HEK293 (cell line): ENCODE measurements around the gene ANKRD23.

Source experiments
- CTCF ChIA-PET: fragments of 350-600 bp; formaldehyde crosslinking; extraction: SDS; loops from one replicate; lab custom pipeline; 2021; ENCODE audit warnings: antibody characterized with exemption; lab: Yijun Ruan, JAX
- POLR2A ChIA-PET: fragments of 300-600 bp; formaldehyde crosslinking; extraction: SDS; loops from one replicate; lab custom pipeline; 2020; ENCODE audit warnings: antibody characterized with exemption, inconsistent platforms; lab: Yijun Ruan, JAX
- H3K27ac ChIP-seq: fragments of 200-500 bp; sonication (Bioruptor generic); 2 replicates; pipeline ENCODE4 v1.5.1; 2014; ENCODE audit warnings: low read depth, low read length, control low read depth, inconsistent platforms; ENCODE audit errors: extremely low read depth
- H3K36me3 ChIP-seq, 2 experiments: fragments of 200-500 bp in 1 of 2; sonication (Bioruptor generic) in 1 of 2; 1 replicate in 1 of 2; 2 replicates in 1 of 2; pipeline ENCODE4 v1.5.1; 2014 to 2017; ENCODE audit warnings: inconsistent platforms in 2 of 2, low read length in 2 of 2; ENCODE audit not compliant: control insufficient read depth in 2 of 2, insufficient read depth in 1 of 2
- H3K4me1 ChIP-seq: fragments of 200-500 bp; sonication (Bioruptor generic); 2 replicates; pipeline ENCODE4 v1.5.1; 2014; ENCODE audit warnings: mild to moderate bottlenecking, low read length, inconsistent platforms; ENCODE audit not compliant: control insufficient read depth, insufficient read depth
- H3K4me3 ChIP-seq: 2 replicates; pipeline ENCODE4 v1.5.1; 2011; ENCODE audit warnings: low read depth, mild to moderate bottlenecking, control low read depth, low read length, moderate library complexity
- H3K9me3 ChIP-seq: fragments of 200-500 bp; sonication (Bioruptor generic); 2 replicates; pipeline ENCODE4 v1.5.1; 2014; ENCODE audit warnings: low read depth, low read length, inconsistent platforms; ENCODE audit not compliant: control insufficient read depth, insufficient read depth
- KLF7 ChIP-seq: fragments of 450-650 bp; formaldehyde crosslinking; IDR thresholded peaks from 2 replicates; pipeline ENCODE4 v1.5.1; 2016; ENCODE audit warnings: missing biosample characterization, missing genetic modification characterization, borderline replicate concordance
- ZNF10 ChIP-seq: fragments of 450-650 bp; formaldehyde crosslinking; IDR thresholded peaks from 2 replicates; pipeline ENCODE4 v1.5.1; 2017; ENCODE audit warnings: missing biosample characterization, missing genetic modification characterization
- ZNF19 ChIP-seq: fragments of 450-650 bp; formaldehyde crosslinking; IDR thresholded peaks from 2 replicates; pipeline ENCODE4; 2016; ENCODE audit warnings: missing biosample characterization, missing genetic modification characterization, low read depth
- ZNF202 ChIP-seq: fragments of 450-650 bp; formaldehyde crosslinking; IDR thresholded peaks from 2 replicates; pipeline ENCODE4 v1.5.1; 2016; ENCODE audit warnings: missing biosample characterization, missing genetic modification characterization, borderline replicate concordance
- ZNF223 ChIP-seq: fragments of 450-650 bp; formaldehyde crosslinking; IDR thresholded peaks from 2 replicates; pipeline ENCODE4 v1.5.1; 2016; ENCODE audit warnings: missing biosample characterization, missing genetic modification characterization
- ZNF555 ChIP-seq: fragments of 450-650 bp; formaldehyde crosslinking; conservative IDR thresholded peaks from 2 replicates; pipeline ENCODE4 v1.5.1; 2017; ENCODE audit warnings: missing biosample characterization, mild to moderate bottlenecking, missing genetic modification characterization, inconsistent platforms
- ZNF624 ChIP-seq: fragments of 450-650 bp; formaldehyde crosslinking; IDR thresholded peaks from 2 replicates; pipeline ENCODE4 v1.5.1; 2017; ENCODE audit warnings: missing biosample characterization, missing genetic modification characterization
- ZNF658 ChIP-seq: fragments of 450-650 bp; formaldehyde crosslinking; IDR thresholded peaks from 2 replicates; pipeline ENCODE4; 2016; ENCODE audit warnings: missing biosample characterization, missing genetic modification characterization
- ZNF660 ChIP-seq: fragments of 450-650 bp; IDR thresholded peaks from 2 replicates; pipeline ENCODE4 v1.5.1; 2018; ENCODE audit warnings: missing biosample characterization, mild to moderate bottlenecking, missing genetic modification characterization
- ZNF777 ChIP-seq: fragments of 450-650 bp; formaldehyde crosslinking; IDR thresholded peaks from 2 replicates; pipeline ENCODE4 v1.5.1; 2017; ENCODE audit warnings: missing biosample characterization, missing genetic modification characterization, borderline replicate concordance
- ZNF792 ChIP-seq: fragments of 450-650 bp; formaldehyde crosslinking; IDR thresholded peaks from 2 replicates; pipeline ENCODE4 v1.5.1; 2016; ENCODE audit warnings: missing biosample characterization, missing genetic modification characterization
- TF ChIP-seq, protein P1 (sequence below): fragments of 450-650 bp; formaldehyde crosslinking; IDR thresholded peaks from 2 replicates; pipeline ENCODE4 v1.5.1; 2016; ENCODE audit warnings: missing biosample characterization, missing genetic modification characterization
- TF ChIP-seq, protein P2 (sequence below): fragments of 450-650 bp; formaldehyde crosslinking; IDR thresholded peaks from 2 replicates; pipeline ENCODE4 v1.5.1; 2017; ENCODE audit warnings: missing biosample characterization, missing genetic modification characterization
- TF ChIP-seq, protein P3 (sequence below): fragments of 450-650 bp; formaldehyde crosslinking; IDR thresholded peaks from 2 replicates; pipeline ENCODE4 v1.5.1; 2016; ENCODE audit warnings: missing biosample characterization, missing genetic modification characterization
- TF ChIP-seq, protein P4 (sequence below): fragments of 450-650 bp; IDR thresholded peaks from 2 replicates; pipeline ENCODE4 v1.5.1; 2018; ENCODE audit warnings: missing biosample characterization, missing genetic modification characterization
- TF ChIP-seq, protein P5 (sequence below): fragments of 450-650 bp; formaldehyde crosslinking; IDR thresholded peaks from 2 replicates; pipeline ENCODE4 v1.5.1; 2017; ENCODE audit warnings: missing biosample characterization, missing genetic modification characterization
- TF ChIP-seq, protein P6 (sequence below): fragments of 450-650 bp; formaldehyde crosslinking; IDR thresholded peaks from 2 replicates; pipeline ENCODE4 v1.5.0; 2017; ENCODE audit warnings: missing biosample characterization, missing genetic modification characterization, borderline replicate concordance
- TF ChIP-seq, protein P7 (sequence below): fragments of 450-650 bp; formaldehyde crosslinking; IDR thresholded peaks from 2 replicates; pipeline ENCODE4 v1.5.1; 2016; ENCODE audit warnings: missing biosample characterization, missing genetic modification characterization
- TF ChIP-seq, protein P8 (sequence below): fragments of 450-650 bp; formaldehyde crosslinking; IDR thresholded peaks from 2 replicates; pipeline ENCODE4 v1.5.1; 2017; ENCODE audit warnings: missing biosample characterization, mild to moderate bottlenecking, missing genetic modification characterization, moderate library complexity

The ANKRD23 gene

DNA sequence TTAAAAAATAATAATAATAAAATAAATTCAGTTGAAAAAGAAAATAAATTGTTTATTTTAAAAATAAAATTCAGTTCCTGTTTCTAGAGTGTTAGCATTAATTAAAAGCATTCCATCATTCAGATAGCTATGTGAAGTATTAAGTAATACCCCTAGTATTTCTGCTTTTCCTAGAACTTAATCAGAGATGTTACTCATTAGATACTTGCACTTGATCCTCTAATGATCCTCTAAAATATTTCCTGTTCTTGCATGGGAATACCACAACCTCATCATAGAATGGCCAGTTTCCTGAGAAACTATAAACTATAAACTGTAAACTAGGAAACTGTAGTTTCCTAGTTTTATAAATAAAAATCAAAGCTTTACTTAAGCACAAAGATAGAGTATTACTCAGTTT, 38.8 kb downstream of the ANKRD23 start:
- POLR2A ChIA-PET, result no interaction called here
- no peak overlapping the region for H3K27ac ChIP-seq
- H3K9me3 ChIP-seq, result no peaks in the 10 kb centered on the region
- TF ChIP-seq ZNF555 (no peak), ZNF660 (tag by site-specific recombination) (no peak), ZNF10 (tag by site-specific recombination) (no peak), ZNF792 (tag by site-specific recombination) (no peak), ZNF202 (tag by site-specific recombination) (no peak), KLF7 (no peak), ZNF19 (tag by site-specific recombination) (no peak), ZNF777 (no peak), ZNF223 (tag by site-specific recombination) (no peak)
- TF ChIP-seq, protein P1, sequence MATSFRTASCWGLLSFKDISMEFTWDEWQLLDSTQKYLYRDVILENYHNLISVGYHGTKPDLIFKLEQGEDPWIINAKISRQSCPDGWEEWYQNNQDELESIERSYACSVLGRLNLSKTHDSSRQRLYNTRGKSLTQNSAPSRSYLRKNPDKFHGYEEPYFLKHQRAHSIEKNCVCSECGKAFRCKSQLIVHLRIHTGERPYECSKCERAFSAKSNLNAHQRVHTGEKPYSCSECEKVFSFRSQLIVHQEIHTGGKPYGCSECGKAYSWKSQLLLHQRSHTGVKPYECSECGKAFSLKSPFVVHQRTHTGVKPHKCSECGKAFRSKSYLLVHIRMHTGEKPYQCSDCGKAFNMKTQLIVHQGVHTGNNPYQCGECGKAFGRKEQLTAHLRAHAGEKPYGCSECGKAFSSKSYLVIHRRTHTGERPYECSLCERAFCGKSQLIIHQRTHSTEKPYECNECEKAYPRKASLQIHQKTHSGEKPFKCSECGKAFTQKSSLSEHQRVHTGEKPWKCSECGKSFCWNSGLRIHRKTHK, result no peak
- TF ChIP-seq, protein P2, sequence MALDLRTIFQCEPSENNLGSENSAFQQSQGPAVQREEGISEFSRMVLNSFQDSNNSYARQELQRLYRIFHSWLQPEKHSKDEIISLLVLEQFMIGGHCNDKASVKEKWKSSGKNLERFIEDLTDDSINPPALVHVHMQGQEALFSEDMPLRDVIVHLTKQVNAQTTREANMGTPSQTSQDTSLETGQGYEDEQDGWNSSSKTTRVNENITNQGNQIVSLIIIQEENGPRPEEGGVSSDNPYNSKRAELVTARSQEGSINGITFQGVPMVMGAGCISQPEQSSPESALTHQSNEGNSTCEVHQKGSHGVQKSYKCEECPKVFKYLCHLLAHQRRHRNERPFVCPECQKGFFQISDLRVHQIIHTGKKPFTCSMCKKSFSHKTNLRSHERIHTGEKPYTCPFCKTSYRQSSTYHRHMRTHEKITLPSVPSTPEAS (tag by site-specific recombination), result no peak
- TF ChIP-seq, protein P3, sequence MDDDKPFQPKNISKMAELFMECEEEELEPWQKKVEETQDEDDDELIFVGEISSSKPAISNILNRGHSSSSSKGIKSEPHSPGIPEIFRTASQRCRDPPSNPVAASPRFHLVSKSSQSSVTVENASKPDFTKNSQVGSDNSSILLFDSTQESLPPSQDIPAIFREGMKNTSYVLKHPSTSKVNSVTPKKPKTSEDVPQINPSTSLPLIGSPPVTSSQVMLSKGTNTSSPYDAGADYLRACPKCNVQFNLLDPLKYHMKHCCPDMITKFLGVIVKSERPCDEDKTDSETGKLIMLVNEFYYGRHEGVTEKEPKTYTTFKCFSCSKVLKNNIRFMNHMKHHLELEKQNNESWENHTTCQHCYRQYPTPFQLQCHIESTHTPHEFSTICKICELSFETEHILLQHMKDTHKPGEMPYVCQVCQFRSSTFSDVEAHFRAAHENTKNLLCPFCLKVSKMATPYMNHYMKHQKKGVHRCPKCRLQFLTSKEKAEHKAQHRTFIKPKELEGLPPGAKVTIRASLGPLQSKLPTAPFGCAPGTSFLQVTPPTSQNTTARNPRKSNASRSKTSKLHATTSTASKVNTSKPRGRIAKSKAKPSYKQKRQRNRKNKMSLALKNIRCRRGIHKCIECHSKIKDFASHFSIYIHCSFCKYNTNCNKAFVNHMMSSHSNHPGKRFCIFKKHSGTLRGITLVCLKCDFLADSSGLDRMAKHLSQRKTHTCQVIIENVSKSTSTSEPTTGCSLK (tag by site-specific recombination), result no peak
- TF ChIP-seq, protein P4, sequence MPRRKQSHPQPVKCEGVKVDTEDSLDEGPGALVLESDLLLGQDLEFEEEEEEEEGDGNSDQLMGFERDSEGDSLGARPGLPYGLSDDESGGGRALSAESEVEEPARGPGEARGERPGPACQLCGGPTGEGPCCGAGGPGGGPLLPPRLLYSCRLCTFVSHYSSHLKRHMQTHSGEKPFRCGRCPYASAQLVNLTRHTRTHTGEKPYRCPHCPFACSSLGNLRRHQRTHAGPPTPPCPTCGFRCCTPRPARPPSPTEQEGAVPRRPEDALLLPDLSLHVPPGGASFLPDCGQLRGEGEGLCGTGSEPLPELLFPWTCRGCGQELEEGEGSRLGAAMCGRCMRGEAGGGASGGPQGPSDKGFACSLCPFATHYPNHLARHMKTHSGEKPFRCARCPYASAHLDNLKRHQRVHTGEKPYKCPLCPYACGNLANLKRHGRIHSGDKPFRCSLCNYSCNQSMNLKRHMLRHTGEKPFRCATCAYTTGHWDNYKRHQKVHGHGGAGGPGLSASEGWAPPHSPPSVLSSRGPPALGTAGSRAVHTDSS, result no peak
- CTCF ChIA-PET, result interaction anchor here (0.6 kb wide), 1 partner anchor 244 kb away, joined by 4 read pairs; no protein-coding TSS in a partner anchor
- H3K4me3 ChIP-seq, result no peak overlapping the region
- H3K4me1 ChIP-seq, result no peaks in the 10 kb centered on the region
- peaks cover 15 to 47% of the 10 kb centered on the region in 2 experiments; a peak in 2 of 3 replicates for H3K36me3 ChIP-seq

DNA sequence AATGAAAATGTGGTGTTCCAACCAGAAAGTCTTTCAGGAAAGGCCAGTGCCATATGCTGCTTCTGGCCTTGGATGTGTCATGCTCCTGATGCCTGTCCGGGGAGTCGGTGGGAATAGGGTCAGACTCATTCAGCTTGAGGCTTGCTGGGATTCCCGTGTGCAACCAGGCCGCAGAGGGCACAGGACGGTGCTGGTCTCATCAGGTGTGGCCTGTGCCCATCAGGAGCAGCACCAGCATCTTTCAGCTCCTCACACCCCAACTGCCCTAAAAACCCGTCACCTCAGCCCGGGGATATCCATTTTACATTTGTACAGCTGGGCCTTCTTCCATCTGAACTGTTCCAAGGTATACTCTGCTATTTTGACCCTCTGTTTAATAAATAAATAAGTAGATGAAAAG, 41.1 kb downstream of the ANKRD23 start:
- Histone ChIP-seq H3K4me1 (no peaks in the 10 kb centered on the region), H3K27ac (no peak overlapping the region), H3K9me3 (no peaks in the 10 kb centered on the region), H3K36me3 (peaks cover 15 to 50% of the 10 kb centered on the region in 2 experiments; a peak in 2 of 3 replicates), H3K4me3 (no peak overlapping the region)
- ChIA-PET POLR2A (no interaction called here), CTCF (interaction anchor here (0.6 to 1.2 kb wide), 2 partner anchors 13 to 16 kb away, joined by 3 to 4 read pairs; no protein-coding TSS in a partner anchor)
- TF ChIP-seq, protein P5, sequence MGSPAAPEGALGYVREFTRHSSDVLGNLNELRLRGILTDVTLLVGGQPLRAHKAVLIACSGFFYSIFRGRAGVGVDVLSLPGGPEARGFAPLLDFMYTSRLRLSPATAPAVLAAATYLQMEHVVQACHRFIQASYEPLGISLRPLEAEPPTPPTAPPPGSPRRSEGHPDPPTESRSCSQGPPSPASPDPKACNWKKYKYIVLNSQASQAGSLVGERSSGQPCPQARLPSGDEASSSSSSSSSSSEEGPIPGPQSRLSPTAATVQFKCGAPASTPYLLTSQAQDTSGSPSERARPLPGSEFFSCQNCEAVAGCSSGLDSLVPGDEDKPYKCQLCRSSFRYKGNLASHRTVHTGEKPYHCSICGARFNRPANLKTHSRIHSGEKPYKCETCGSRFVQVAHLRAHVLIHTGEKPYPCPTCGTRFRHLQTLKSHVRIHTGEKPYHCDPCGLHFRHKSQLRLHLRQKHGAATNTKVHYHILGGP (tag by site-specific recombination), result no peak
- TF ChIP-seq, protein P6, sequence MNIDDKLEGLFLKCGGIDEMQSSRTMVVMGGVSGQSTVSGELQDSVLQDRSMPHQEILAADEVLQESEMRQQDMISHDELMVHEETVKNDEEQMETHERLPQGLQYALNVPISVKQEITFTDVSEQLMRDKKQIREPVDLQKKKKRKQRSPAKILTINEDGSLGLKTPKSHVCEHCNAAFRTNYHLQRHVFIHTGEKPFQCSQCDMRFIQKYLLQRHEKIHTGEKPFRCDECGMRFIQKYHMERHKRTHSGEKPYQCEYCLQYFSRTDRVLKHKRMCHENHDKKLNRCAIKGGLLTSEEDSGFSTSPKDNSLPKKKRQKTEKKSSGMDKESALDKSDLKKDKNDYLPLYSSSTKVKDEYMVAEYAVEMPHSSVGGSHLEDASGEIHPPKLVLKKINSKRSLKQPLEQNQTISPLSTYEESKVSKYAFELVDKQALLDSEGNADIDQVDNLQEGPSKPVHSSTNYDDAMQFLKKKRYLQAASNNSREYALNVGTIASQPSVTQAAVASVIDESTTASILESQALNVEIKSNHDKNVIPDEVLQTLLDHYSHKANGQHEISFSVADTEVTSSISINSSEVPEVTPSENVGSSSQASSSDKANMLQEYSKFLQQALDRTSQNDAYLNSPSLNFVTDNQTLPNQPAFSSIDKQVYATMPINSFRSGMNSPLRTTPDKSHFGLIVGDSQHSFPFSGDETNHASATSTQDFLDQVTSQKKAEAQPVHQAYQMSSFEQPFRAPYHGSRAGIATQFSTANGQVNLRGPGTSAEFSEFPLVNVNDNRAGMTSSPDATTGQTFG (tag by site-specific recombination), result no peak
- TF ChIP-seq, protein P7, sequence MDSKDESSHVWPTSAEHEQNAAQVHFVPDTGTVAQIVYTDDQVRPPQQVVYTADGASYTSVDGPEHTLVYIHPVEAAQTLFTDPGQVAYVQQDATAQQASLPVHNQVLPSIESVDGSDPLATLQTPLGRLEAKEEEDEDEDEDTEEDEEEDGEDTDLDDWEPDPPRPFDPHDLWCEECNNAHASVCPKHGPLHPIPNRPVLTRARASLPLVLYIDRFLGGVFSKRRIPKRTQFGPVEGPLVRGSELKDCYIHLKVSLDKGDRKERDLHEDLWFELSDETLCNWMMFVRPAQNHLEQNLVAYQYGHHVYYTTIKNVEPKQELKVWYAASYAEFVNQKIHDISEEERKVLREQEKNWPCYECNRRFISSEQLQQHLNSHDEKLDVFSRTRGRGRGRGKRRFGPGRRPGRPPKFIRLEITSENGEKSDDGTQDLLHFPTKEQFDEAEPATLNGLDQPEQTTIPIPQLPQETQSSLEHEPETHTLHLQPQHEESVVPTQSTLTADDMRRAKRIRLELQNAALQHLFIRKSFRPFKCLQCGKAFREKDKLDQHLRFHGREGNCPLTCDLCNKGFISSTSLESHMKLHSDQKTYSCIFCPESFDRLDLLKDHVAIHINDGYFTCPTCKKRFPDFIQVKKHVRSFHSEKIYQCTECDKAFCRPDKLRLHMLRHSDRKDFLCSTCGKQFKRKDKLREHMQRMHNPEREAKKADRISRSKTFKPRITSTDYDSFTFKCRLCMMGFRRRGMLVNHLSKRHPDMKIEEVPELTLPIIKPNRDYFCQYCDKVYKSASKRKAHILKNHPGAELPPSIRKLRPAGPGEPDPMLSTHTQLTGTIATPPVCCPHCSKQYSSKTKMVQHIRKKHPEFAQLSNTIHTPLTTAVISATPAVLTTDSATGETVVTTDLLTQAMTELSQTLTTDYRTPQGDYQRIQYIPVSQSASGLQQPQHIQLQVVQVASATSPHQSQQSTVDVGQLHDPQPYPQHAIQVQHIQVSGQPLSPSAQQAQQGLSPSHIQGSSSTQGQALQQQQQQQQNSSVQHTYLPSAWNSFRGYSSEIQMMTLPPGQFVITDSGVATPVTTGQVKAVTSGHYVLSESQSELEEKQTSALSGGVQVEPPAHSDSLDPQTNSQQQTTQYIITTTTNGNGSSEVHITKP, result no peak
- TF ChIP-seq ZNF624 (tag by site-specific recombination) (no peak), ZNF658 (tag by site-specific recombination) (no peak)
- TF ChIP-seq, protein P8, sequence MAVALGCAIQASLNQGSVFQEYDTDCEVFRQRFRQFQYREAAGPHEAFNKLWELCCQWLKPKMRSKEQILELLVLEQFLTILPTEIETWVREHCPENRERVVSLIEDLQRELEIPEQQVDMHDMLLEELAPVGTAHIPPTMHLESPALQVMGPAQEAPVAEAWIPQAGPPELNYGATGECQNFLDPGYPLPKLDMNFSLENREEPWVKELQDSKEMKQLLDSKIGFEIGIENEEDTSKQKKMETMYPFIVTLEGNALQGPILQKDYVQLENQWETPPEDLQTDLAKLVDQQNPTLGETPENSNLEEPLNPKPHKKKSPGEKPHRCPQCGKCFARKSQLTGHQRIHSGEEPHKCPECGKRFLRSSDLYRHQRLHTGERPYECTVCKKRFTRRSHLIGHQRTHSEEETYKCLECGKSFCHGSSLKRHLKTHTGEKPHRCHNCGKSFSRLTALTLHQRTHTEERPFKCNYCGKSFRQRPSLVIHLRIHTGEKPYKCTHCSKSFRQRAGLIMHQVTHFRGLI, result no peak
